ENCODE measurements around the gene MYO18B.

MYO18B gene

GRCh38 chr22:25822344-25822743 is 80.4 kb downstream of the MYO18B start:
- H3K27ac ChIP-seq = no peak overlapping the region
- H3K27me3 ChIP-seq = no peaks in the 10 kb centered on the region
- no peak for DNase-seq
- H3K4me1 ChIP-seq = no peaks in the 10 kb centered on the region
- H3K36me3 ChIP-seq = no peaks in the 10 kb centered on the region
- intact Hi-C loops (cut with DNase I; ENCODE audit: low total_unique reads) = no loop called here
- no peak for TF ChIP-seq CTCF (IDR thresholded peaks at IDR 0.05)
- no peak overlapping the region for H3K4me3 ChIP-seq
- no peaks in the 10 kb centered on the region for H3K9me3 ChIP-seq

DNA sequence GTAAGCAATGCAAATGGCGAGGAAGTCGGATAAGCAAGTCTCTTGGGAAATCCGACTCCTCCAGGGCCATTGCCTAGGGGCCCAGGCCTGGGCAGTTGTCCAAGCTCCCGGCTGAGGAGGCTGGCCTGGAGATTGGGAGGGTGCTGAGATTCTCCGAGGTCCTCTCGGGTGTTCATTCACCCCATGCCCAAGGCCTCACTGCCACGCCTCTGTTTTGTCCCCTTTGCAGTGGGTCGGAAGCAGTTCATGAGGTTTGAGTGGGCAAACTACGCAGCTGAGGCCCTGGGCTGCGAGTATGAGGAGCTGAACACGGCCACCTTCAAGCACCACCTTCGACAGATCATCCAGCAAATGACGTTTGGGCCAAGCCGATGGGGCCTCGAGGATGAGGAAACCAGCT is 81.3 kb downstream of the MYO18B start:
- Histone ChIP-seq H3K4me3 (no peak overlapping the region), H3K9me3 (no peaks in the 10 kb centered on the region), H3K27ac (no peak overlapping the region), H3K36me3 (no peaks in the 10 kb centered on the region), H3K4me1 (no peaks in the 10 kb centered on the region), H3K27me3 (no peaks in the 10 kb centered on the region)
- intact Hi-C loops (cut with DNase I; ENCODE audit: low total_unique reads) = no loop called here
- no peak for TF ChIP-seq CTCF (IDR thresholded peaks at IDR 0.05)
- DNase-seq = no peak

GRCh38 chr22:25824828-25825423 is 82.9 kb downstream of the MYO18B start:
- TF ChIP-seq CTCF (IDR thresholded peaks at IDR 0.05) = no peak
- no peak overlapping the region for H3K4me3 ChIP-seq
- DNase-seq = no peak
- H3K27me3 ChIP-seq = no peaks in the 10 kb centered on the region
- H3K27ac ChIP-seq = no peak overlapping the region
- no peaks in the 10 kb centered on the region for H3K36me3 ChIP-seq
- no peaks in the 10 kb centered on the region for H3K9me3 ChIP-seq
- intact Hi-C loops (cut with DNase I; ENCODE audit: low total_unique reads) = no loop called here
- H3K4me1 ChIP-seq = no peaks in the 10 kb centered on the region

DNA sequence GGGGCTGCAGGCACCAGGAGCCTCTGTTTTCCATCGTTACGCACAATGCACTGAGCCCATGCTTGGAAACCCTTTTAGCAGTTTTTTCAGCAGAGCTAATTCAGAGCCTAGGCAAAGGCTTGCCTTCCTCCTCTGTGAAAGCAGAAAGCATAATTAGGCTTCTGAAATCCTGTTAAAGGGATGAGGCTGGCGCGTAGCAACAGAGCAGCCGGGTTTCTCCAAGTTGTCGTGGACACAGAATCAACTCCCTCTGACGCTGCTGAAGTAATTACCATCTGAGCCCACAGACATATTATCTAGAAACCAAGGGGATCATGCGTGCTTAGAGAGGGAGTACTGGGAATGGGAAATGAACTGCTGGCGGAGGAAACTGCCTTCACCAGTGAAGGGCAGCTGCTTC is 85.4 kb downstream of the MYO18B start:
- Histone ChIP-seq H3K4me3 (no peak overlapping the region), H3K27ac (no peak overlapping the region), H3K4me1 (no peaks in the 10 kb centered on the region), H3K27me3 (no peaks in the 10 kb centered on the region), H3K36me3 (no peaks in the 10 kb centered on the region), H3K9me3 (peaks cover 0 to 4% (median 3%) of the 10 kb centered on the region in 3 donors)
- intact Hi-C loops (cut with DNase I; ENCODE audit: low total_unique reads) = no loop called here
- DNase-seq = no peak
- no peak for TF ChIP-seq CTCF (IDR thresholded peaks at IDR 0.05)

- Histone ChIP-seq H3K9me3 (peaks cover 0 to 4% (median 3%) of the 10 kb centered on the region in 3 donors), H3K36me3 (no peaks in the 10 kb centered on the region), H3K4me1 (no peaks in the 10 kb centered on the region), H3K27me3 (no peaks in the 10 kb centered on the region), H3K27ac (no peak overlapping the region), H3K4me3 (no peak overlapping the region)
- intact Hi-C loops (cut with DNase I; ENCODE audit: low total_unique reads) = no loop called here
- DNase-seq = no peak
- TF ChIP-seq CTCF (IDR thresholded peaks at IDR 0.05) = no peak
Observed at GRCh38 chr22:25828422-25828821, 86.4 kb downstream of the MYO18B start.

GRCh38 chr22:25829237-25829636 is 87.2 kb downstream of the MYO18B start:
- Histone ChIP-seq H3K9me3 (peaks cover 0 to 4% (median 3%) of the 10 kb centered on the region in 3 donors), H3K36me3 (no peaks in the 10 kb centered on the region), H3K27ac (no peak overlapping the region), H3K4me1 (no peaks in the 10 kb centered on the region), H3K4me3 (no peak overlapping the region), H3K27me3 (no peaks in the 10 kb centered on the region)
- no peak for DNase-seq
- no peak for TF ChIP-seq CTCF (IDR thresholded peaks at IDR 0.05)
- intact Hi-C loops (cut with DNase I; ENCODE audit: low total_unique reads) = no loop called here

Data from tibial artery (tissue), 4 donors.